Kidney (tissue), 14 donors: ENCODE data around the gene MARCHF2. TPM values are rescaled to one million over a fixed set of nuclear protein-coding genes. Genes with fewer than 3 reads are reported as not detected.

Experiments
- DNase-seq, 5 donors: peaks; one replicate each; pipeline ENCODE4 v3.0.0-alpha.2; 2013 to 2020
- FAIRE-seq: peaks from 2 replicates; lab custom pipeline; 2012; peaks lifted over from hg19 to GRCh38; lab: Jason Lieb, UNC
- H3K27ac ChIP-seq, 2 donors: one replicate each; pipeline ENCODE4 v1.7.0; 2013; ENCODE audit warnings: low read depth in 2 of 2, low read length in 2 of 2, inconsistent platforms in 1 of 2
- H3K27me3 ChIP-seq: one replicate; pipeline ENCODE4 v1.7.1; 2013; ENCODE audit warnings: low read length, inconsistent platforms; ENCODE audit not compliant: control insufficient read depth, insufficient read depth
- H3K36me3 ChIP-seq, 3 donors: one replicate each; pipeline versions ENCODE4 v1.7.0 to v1.7.1; 2013; ENCODE audit warnings: low read length in 3 of 3, control low read depth in 1 of 3, inconsistent platforms in 1 of 3; ENCODE audit not compliant: insufficient read depth in 3 of 3, control insufficient read depth in 2 of 3
- H3K4me1 ChIP-seq, 3 donors: one replicate each; pipeline versions ENCODE4 v1.7.0 to v1.7.1; 2013; ENCODE audit warnings: low read length in 3 of 3, inconsistent platforms in 1 of 3, low read depth in 1 of 3; ENCODE audit not compliant: control insufficient read depth in 2 of 3, insufficient read depth in 2 of 3
- H3K4me3 ChIP-seq, 3 donors: one replicate each; pipeline versions ENCODE4 v1.7.0 to v1.8.1; 2013; ENCODE audit warnings: low read length in 3 of 3, control low read depth in 1 of 3, inconsistent platforms in 1 of 3
- H3K9ac ChIP-seq, 3 donors: one replicate each; pipeline versions ENCODE4 v1.7.0 to v1.7.1; 2013; ENCODE audit warnings: low read length in 3 of 3, control low read depth in 1 of 3, inconsistent platforms in 1 of 3
- H3K9me3 ChIP-seq, 3 donors: one replicate each; pipeline versions ENCODE4 v1.7.0 to v1.7.1; 2013; ENCODE audit warnings: low read length in 3 of 3, control low read depth in 1 of 3, inconsistent platforms in 1 of 3; ENCODE audit not compliant: control insufficient read depth in 2 of 3, insufficient read depth in 1 of 3
- CTCF ChIP-seq: IDR thresholded peaks from 3 replicates; pipeline ENCODE4 v1.5.1; 2012; ENCODE audit warnings: mild to moderate bottlenecking, moderate library complexity, borderline replicate concordance; ENCODE audit not compliant: insufficient read depth; ENCODE audit errors: extremely low read depth
- intact Hi-C: fragments of 100-400 bp; cut with DNase I; formaldehyde crosslinking; loops from one replicate; pipeline ENCODE4 v1.11.1; 2022
- microRNA-seq: library from miRNA; unstranded; fragments of <30 nt; microRNA quantifications from one replicate; pipeline ENCODE4 v1.2.0, GENCODE V29; 2020
- polyA plus RNA-seq: library from polyadenylated mRNA; stranded (reverse); fragments of 350-450 nt; fragmentation: Illumina TruSeq; extraction: RNeasy Lipid Tissue Mini Kit (QIAGEN cat#74804); gene quantifications from one replicate; pipeline ENCODE4 v1.2.3, GENCODE V29; 2014; ENCODE audit warnings: low read depth, low replicate concordance; ENCODE audit not compliant: insufficient read depth
- total RNA-seq: library from RNA; stranded (reverse); fragmentation: NEBNext Ultra II Directional; extraction: Animal tissue kit (Norgen Biotek cat#: 25700); gene quantifications from one replicate; pipeline ENCODE4 v1.2.1, GENCODE V29; 2021
- donor health status: control.
- donor health status: control.
- donor health status: control.
- donor health status: control.
- donor health status: control.
- donor health status: DM: yes; HTN: yes; CAD: no.
- donor health status: Normal renal cell carcinoma (clear cell type).

Gene MARCHF2
- total and polyA plus RNA-seq, 2 donors from 2014 or later: 46.5 to 48.4 TPM

- Histone ChIP-seq H3K4me1 (no peaks in the 10 kb centered on the region), H3K36me3 (peaks cover 11 to 59% (median 42%) of the 10 kb centered on the region in 3 donors), H3K27me3 (no peaks in the 10 kb centered on the region), H3K9ac (no peak overlapping the region), H3K9me3 (no peaks in the 10 kb centered on the region), H3K4me3 (no peak overlapping the region), H3K27ac (no peak overlapping the region)
- FAIRE-seq (no peak), DNase-seq (no peak)
- no peak for TF ChIP-seq CTCF
- intact Hi-C loops: no loop called here
Observed at GRCh38 chr19:8487137-8487851, 74.2 kb downstream of the MARCHF2 start.

- FAIRE-seq: no peak
- Histone ChIP-seq H3K9me3 (no peaks in the 10 kb centered on the region), H3K27me3 (no peaks in the 10 kb centered on the region), H3K36me3 (peaks cover 11 to 49% (median 39%) of the 10 kb centered on the region in 3 donors), H3K4me1 (no peaks in the 10 kb centered on the region), H3K4me3 (no peak overlapping the region), H3K9ac (no peak overlapping the region), H3K27ac (no peak overlapping the region)
- DNase-seq: no peak
- no peak for TF ChIP-seq CTCF
- intact Hi-C loops: no loop called here
Observed at GRCh38 chr19:8488365-8488764, 75.3 kb downstream of the MARCHF2 start.

Small RNAs within 50 kb of the gene (microRNA-seq; reads per million reads assigned to microRNA genes)
- 2.0 reads per million for gene MIR4999

Other genes starting within 250 kb of the MARCHF2 start
- gene CERS4, start 203.9 kb upstream of the MARCHF2 start, total RNA-seq: 36.5 TPM
- 65.5 TPM for gene CERS4, start 203.9 kb upstream of the MARCHF2 start, polyA plus RNA-seq
- gene CD320, start 104.9 kb upstream of the MARCHF2 start, total RNA-seq: 26.1 TPM
- gene CD320, start 104.9 kb upstream of the MARCHF2 start, polyA plus RNA-seq: 63.1 TPM
- gene NDUFA7, start 91.9 kb upstream of the MARCHF2 start, total RNA-seq: 51.2 TPM
- 304 TPM for gene NDUFA7, start 91.9 kb upstream of the MARCHF2 start, polyA plus RNA-seq
- gene RPS28, start 91.8 kb upstream of the MARCHF2 start, total RNA-seq: 1,258 TPM
- gene RPS28, start 91.8 kb upstream of the MARCHF2 start, polyA plus RNA-seq: 1,887 TPM
- gene KANK3, start 70.0 kb upstream of the MARCHF2 start, total RNA-seq: 26.6 TPM
- gene KANK3, start 70.0 kb upstream of the MARCHF2 start, polyA plus RNA-seq: 15.0 TPM
- 7.2 TPM for gene ANGPTL4, start 49.1 kb upstream of the MARCHF2 start, total RNA-seq
- 40.3 TPM for gene ANGPTL4, start 49.1 kb upstream of the MARCHF2 start, polyA plus RNA-seq
- gene RAB11B, start 22.9 kb upstream of the MARCHF2 start, total RNA-seq: 146 TPM
- gene RAB11B, start 22.9 kb upstream of the MARCHF2 start, polyA plus RNA-seq: 148 TPM
- gene HNRNPM, start 31.7 kb downstream of the MARCHF2 start, total RNA-seq: 164 TPM
- gene HNRNPM, start 31.7 kb downstream of the MARCHF2 start, polyA plus RNA-seq: 103 TPM
- 4.6 TPM for gene PRAM1, start 89.3 kb downstream of the MARCHF2 start, total RNA-seq
- gene PRAM1, start 89.3 kb downstream of the MARCHF2 start, polyA plus RNA-seq: 0.99 TPM
- gene ZNF414, start 100.9 kb downstream of the MARCHF2 start, total RNA-seq: 29.6 TPM
- 20.4 TPM for gene ZNF414, start 100.9 kb downstream of the MARCHF2 start, polyA plus RNA-seq
- 35.8 TPM for gene MYO1F, start 164.1 kb downstream of the MARCHF2 start, total RNA-seq
- gene MYO1F, start 164.1 kb downstream of the MARCHF2 start, polyA plus RNA-seq: 1.7 TPM
- gene ADAMTS10, start 197.4 kb downstream of the MARCHF2 start, total RNA-seq: 48.8 TPM
- gene ADAMTS10, start 197.4 kb downstream of the MARCHF2 start, polyA plus RNA-seq: 8.9 TPM
- not detected for gene NFILZ, start 217.3 kb downstream of the MARCHF2 start, total RNA-seq
- not detected for gene NFILZ, start 217.3 kb downstream of the MARCHF2 start, polyA plus RNA-seq